Small intestine (tissue), 7 donors: ENCODE measurements around the gene HAUS5. TPM values are rescaled to one million over a fixed set of nuclear protein-coding genes. Genes with fewer than 3 reads are reported as not detected.

ENCODE experiments used
- DNase-seq, 2 donors: peaks; one replicate each; pipeline versions ENCODE4 v3.0.0 to v3.0.0-alpha.2; 2013
- FAIRE-seq: peaks from 2 replicates; lab custom pipeline; 2012; peaks lifted over from hg19 to GRCh38; lab: Jason Lieb, UNC
- H3K27ac ChIP-seq, 3 donors: one replicate each; pipeline ENCODE4 v1.5.1; 2013; ENCODE audit warnings: low read length in 2 of 3, mild to moderate bottlenecking in 2 of 3, control low read depth in 1 of 3, inconsistent platforms in 1 of 3, low read depth in 1 of 3, moderate library complexity in 1 of 3
- H3K27me3 ChIP-seq, 3 donors: one replicate each; pipeline ENCODE4 v1.6.1; 2013; ENCODE audit warnings: low read length in 3 of 3, inconsistent platforms in 1 of 3; ENCODE audit not compliant: control insufficient read depth in 3 of 3, insufficient read depth in 3 of 3
- H3K36me3 ChIP-seq, 3 donors: one replicate each; pipeline ENCODE4 v1.6.1; 2013; ENCODE audit warnings: low read length in 3 of 3, inconsistent platforms in 1 of 3, low read depth in 1 of 3, mild to moderate bottlenecking in 1 of 3, moderate library complexity in 1 of 3; ENCODE audit not compliant: control insufficient read depth in 3 of 3, insufficient read depth in 2 of 3
- H3K4me1 ChIP-seq, 3 donors: one replicate each; pipeline ENCODE4 v1.6.1; 2013; ENCODE audit warnings: low read length in 2 of 3, inconsistent platforms in 1 of 3, low read depth in 1 of 3, mild to moderate bottlenecking in 1 of 3, moderate library complexity in 1 of 3; ENCODE audit not compliant: control insufficient read depth in 3 of 3, insufficient read depth in 2 of 3
- H3K4me3 ChIP-seq, 3 donors: one replicate each; pipeline ENCODE4 v1.5.1; 2013; ENCODE audit warnings: low read length in 3 of 3, control low read depth in 1 of 3, inconsistent platforms in 1 of 3, low read depth in 1 of 3, mild to moderate bottlenecking in 1 of 3, moderate library complexity in 1 of 3
- H3K9me3 ChIP-seq, 2 donors: one replicate each; pipeline ENCODE4 v1.6.1; 2013; ENCODE audit warnings: low read depth in 1 of 2, low read length in 1 of 2; ENCODE audit not compliant: control insufficient read depth in 2 of 2, insufficient read depth in 1 of 2
- WGBS, 3 donors: extraction: QIAGEN DNeasy Blood & Tissue Kit; methylation state at CpG; one replicate each; pipeline ENCODE4 v1.1.7; 2013; 5-methylcytosine and 5-hydroxymethylcytosine counted together
- polyA plus RNA-seq, 4 donors: library from polyadenylated mRNA; stranded (reverse) in 3 of 4; unstranded in 1 of 4; fragments of 200-250 nt in 3 of 4; fragments of 120-200 nt in 1 of 4; gene quantifications; one replicate each; pipeline versions ENCODE4 v1.2.1 to v1.2.3, GENCODE V29; 2013
- donor health status: healthy with polysubstance abuse.
- donor health status: control.
- donor health status: control.
- donor health status: Bipolar disorder and iron deficiency.
- donor health status: healthy.

HAUS5 gene
- polyA plus RNA-seq, 4 donors: 0.67 to 12.6 (median 5.5) TPM

DNA sequence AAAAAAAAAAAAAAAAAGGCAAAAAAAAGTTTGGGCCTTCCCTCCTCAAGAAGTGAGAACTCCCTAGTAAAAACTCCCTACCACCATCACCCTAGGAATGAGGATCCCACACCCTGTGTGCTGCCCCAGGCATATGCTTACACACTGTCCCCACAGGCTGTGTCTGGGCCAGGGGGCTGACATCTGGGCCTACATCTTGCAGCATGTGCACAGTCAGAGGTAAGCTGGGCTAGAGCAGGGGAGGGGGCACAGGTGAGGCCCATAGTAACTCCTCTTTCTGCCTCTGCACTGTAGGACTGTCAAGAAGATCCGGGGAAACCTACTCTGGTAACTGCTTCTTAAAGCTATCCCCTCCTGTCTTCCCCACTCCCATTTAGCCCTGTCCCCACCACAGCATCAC lies 1.0 kb downstream of the HAUS5 start:
- 82 to 90% (median 85%) methylated on average over 1 of the region's 1 CpG for WGBS, 3 donors

DNA sequence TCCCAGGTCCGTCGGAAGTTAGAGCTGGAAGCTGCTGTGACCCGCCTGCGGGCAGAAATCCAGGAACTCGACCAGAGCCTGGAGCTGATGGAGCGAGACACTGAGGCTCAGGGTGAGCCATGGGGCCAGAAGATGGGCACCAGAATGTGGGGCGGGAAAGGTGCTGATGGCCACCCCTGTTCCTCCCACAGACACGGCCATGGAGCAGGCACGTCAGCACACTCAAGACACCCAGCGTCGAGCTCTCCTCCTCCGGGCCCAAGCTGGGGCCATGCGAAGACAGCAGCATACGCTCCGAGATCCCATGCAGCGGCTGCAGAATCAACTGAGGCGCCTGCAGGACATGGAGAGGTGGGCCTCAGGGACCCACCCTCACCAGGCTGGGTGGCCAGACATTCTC lies 2.5 kb downstream of the HAUS5 start:
- Histone ChIP-seq H3K27me3 (peaks cover 0 to 4% (median 0%) of the 10 kb centered on the region in 3 donors), H3K36me3 (peaks cover 0 to 38% (median 5%) of the 10 kb centered on the region in 3 donors), H3K4me1 (peaks cover 0 to 7% (median 0%) of the 10 kb centered on the region in 3 donors), H3K4me3 (no peak overlapping the region), H3K9me3 (no peaks in the 10 kb centered on the region), H3K27ac (no peak overlapping the region)
- DNase-seq: no peak
- no peak for FAIRE-seq
- WGBS, 3 donors: 93 to 97% (median 95%) methylated on average over 16 to 17 of the region's 17 CpGs

More for the DNA sequence above, 1.0 kb downstream of the HAUS5 start:
- FAIRE-seq: no peak
- H3K27me3 ChIP-seq: peaks cover 0 to 4% (median 0%) of the 10 kb centered on the region in 3 donors
- peaks cover 0 to 30% (median 3%) of the 10 kb centered on the region in 3 donors for H3K36me3 ChIP-seq
- no peak overlapping the region for H3K4me3 ChIP-seq
- peaks cover 0 to 7% (median 0%) of the 10 kb centered on the region in 3 donors for H3K4me1 ChIP-seq
- DNase-seq: no peak
- no peaks in the 10 kb centered on the region for H3K9me3 ChIP-seq
- no peak overlapping the region for H3K27ac ChIP-seq

DNA sequence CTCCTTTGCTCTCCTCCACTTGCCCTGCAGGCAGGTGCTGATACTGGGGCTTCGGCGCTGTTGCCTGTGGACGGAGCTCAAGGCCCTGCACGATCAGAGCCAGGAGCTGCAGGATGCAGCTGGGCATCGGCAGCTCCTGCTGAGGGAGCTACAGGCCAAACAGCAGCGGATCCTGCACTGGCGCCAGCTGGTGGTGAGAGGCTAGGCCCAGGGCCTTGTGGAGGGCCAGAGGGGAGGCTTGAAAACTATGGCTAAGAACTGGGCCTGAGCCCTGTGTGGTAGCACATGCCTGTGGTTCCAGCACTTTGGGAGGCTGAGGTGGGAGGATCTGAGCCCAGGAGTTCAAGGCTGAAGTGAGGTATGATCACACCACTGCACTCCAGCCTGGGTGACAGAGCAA lies 6.3 kb downstream of the HAUS5 start:
- 86 to 90% (median 87%) methylated on average over 7 of the region's 7 CpGs for WGBS, 3 donors
- no peaks in the 10 kb centered on the region for H3K4me1 ChIP-seq
- DNase-seq: no peak
- peaks cover 0 to 61% (median 5%) of the 10 kb centered on the region in 3 donors for H3K36me3 ChIP-seq
- H3K9me3 ChIP-seq: no peaks in the 10 kb centered on the region
- FAIRE-seq: no peak
- no peak overlapping the region for H3K27ac ChIP-seq
- no peak overlapping the region for H3K4me3 ChIP-seq
- H3K27me3 ChIP-seq: no peaks in the 10 kb centered on the region

DNA sequence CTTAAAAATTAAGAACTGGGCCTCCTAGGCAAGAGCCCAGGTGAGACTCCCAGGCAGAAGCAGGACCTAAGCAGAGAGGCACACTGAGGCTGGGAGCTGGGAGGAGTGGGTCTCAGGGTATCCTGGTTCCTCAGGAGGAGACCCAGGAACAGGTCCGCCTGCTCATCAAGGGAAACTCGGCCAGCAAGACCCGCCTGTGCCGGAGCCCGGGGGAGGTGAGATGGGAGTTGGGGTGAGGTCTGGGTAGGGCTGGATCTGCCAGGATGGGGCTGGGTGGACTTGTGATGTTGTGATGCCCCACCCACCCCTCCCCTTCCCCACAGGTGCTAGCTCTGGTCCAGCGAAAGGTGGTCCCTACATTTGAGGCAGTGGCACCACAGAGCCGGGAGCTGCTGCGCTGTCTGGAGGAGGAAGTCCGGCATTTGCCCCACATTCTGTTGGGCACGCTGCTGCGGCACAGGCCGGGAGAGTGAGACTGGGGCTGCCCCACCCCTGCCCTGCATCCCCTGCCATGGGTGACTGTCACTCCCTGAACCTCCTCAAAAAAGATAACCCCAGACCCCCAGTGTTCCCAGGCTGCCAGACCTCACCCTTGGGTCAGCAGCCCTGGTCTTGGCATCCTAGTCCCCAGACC lies 6.9 kb downstream of the HAUS5 start:
- H3K9me3 ChIP-seq: no peaks in the 10 kb centered on the region
- no peaks in the 10 kb centered on the region for H3K27me3 ChIP-seq
- H3K4me3 ChIP-seq: no peak overlapping the region
- H3K36me3 ChIP-seq: peaks cover 0 to 58% (median 5%) of the 10 kb centered on the region in 3 donors
- H3K4me1 ChIP-seq: no peaks in the 10 kb centered on the region
- no peak for FAIRE-seq
- WGBS, 3 donors: 96 to 98% (median 98%) methylated on average over 10 to 12 of the region's 12 CpGs
- no peak overlapping the region for H3K27ac ChIP-seq
- DNase-seq: no peak

DNA sequence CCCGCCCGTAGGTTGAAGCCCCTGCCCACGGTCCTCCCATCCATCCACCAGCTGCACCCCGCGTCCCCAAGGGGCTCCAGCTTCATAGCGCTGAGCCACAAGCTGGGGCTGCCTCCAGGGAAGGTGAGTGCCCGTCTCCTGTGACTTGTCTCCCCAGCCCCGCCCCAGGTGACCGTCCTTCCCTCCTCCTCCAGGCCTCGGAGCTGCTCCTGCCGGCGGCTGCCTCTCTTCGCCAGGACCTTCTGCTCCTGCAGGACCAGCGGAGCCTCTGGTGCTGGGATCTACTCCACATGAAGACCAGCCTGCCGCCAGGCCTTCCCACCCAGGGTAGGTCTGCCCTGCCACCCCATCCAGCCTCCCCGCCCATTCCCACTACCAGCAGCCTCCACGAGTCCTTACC lies 7.5 kb downstream of the HAUS5 start:
- Histone ChIP-seq H3K4me1 (no peaks in the 10 kb centered on the region), H3K4me3 (no peak overlapping the region), H3K27ac (no peak overlapping the region), H3K36me3 (peaks cover 0 to 53% (median 5%) of the 10 kb centered on the region in 3 donors), H3K27me3 (no peaks in the 10 kb centered on the region), H3K9me3 (no peaks in the 10 kb centered on the region)
- DNase-seq (no peak), FAIRE-seq (no peak)
- WGBS, 3 donors: 91 to 92% (median 91%) methylated on average over 13 to 17 of the region's 17 CpGs

DNA sequence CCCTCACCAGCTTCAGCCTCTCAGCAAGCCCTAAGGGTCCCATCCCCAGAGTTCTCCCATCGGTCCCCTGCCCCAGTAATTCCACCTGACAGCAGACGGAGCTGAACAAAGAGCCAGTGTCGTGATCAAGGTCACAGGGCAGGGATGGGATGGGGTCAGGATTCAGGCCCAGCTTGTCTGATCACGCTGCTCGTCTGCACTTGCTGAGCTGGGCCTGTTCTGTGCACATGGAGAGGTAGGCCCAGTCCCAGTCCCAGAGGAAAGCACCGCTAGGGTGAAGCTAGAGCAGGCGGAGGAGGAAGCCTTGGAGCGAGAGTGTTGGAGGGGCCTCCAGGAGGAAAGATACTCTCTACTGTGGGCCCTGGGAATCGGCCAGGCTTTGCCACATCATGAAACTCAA lies 9.2 kb downstream of the HAUS5 start:
- Histone ChIP-seq H3K9me3 (no peaks in the 10 kb centered on the region), H3K27me3 (no peaks in the 10 kb centered on the region), H3K4me3 (no peak overlapping the region), H3K27ac (no peak overlapping the region), H3K36me3 (peaks cover 0 to 48% (median 5%) of the 10 kb centered on the region in 3 donors), H3K4me1 (no peaks in the 10 kb centered on the region)
- 94 to 96% (median 96%) methylated on average over 9 of the region's 9 CpGs for WGBS, 3 donors
- FAIRE-seq (no peak), DNase-seq (no peak)

DNA sequence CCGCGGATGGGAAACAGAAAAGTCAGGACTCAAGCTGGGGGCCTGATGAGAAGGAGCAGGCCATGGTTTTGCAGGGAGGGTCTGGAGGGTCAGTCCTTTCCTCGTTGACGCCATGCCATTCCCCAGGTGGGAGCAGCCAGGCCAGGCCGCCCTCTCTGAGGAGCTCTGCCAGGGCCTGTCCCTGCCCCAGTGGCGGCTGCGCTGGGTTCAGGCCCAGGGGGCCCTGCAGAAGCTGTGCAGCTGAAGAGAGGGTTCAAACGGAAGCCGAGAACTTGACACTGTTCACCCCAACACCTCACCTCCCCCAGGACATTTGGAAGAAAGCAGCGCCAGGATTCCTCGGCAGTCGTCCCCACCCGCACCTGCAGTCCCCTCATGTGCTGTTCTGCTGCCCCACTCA lies 10.2 kb downstream of the HAUS5 start:
- WGBS, 3 donors: 90 to 97% (median 92%) methylated on average over 11 to 13 of the region's 13 CpGs
- no peaks in the 10 kb centered on the region for H3K4me1 ChIP-seq

DNA sequence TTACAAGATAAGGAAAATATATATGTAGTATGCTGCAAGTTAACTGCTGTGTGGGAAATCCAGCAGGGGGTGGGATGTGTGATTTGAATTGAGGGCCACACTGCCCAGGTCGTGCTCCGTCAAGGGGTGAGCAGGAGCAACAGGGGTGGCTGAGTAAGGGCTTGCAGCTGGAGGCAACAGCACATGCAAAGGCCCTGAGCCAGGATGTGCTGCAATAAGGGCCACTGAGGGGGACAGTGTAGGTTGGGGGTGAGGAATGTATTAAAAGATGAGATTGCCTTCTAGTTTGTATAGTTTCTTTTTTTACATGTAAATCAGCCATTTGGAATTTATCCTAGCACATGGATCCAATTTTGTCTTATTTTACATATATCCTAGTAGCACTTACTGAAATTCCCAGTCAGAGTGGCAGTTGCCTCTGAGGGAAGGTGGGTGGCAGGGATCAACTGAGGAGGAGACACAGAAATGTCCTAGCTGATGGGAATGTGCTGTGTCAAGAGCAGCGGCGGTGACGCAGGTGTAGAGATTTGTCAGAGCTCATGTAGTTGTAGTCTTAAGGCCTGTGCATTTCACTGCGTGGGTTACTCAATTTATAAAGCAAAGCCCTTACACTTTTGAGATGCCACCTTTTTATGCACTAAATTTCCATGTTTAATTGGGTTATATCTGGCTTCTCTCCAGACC lies 10.9 kb downstream of the HAUS5 start:
- Histone ChIP-seq H3K36me3 (peaks cover 0 to 34% (median 2%) of the 10 kb centered on the region in 3 donors), H3K4me3 (no peak overlapping the region), H3K4me1 (no peaks in the 10 kb centered on the region), H3K9me3 (no peaks in the 10 kb centered on the region), H3K27me3 (no peaks in the 10 kb centered on the region), H3K27ac (no peak overlapping the region)
- FAIRE-seq: no peak
- no peak for DNase-seq
- WGBS, 3 donors: 90 to 93% (median 91%) methylated on average over 6 of the region's 6 CpGs

More for the DNA sequence above, 10.2 kb downstream of the HAUS5 start:
- Histone ChIP-seq H3K36me3 (peaks cover 0 to 39% (median 4%) of the 10 kb centered on the region in 3 donors), H3K27ac (no peak overlapping the region), H3K9me3 (no peaks in the 10 kb centered on the region), H3K4me3 (no peak overlapping the region), H3K27me3 (no peaks in the 10 kb centered on the region)
- DNase-seq (no peak), FAIRE-seq (no peak)
